BLaER1 treated with 17β-estradiol and CSF1 and Interleukin-3, amounts not matched to agents 10 nM and 100 nM (cell line): ENCODE results near the gene COPS8.
A peak's percentile ranks its signal among the peaks of the same experiment; 100 is the strongest.

Experiments used
- H3K27ac ChIP-seq, 11 experiments: shearing (Covaris generic); formaldehyde crosslinking; 2 replicates each; pipeline ENCODE4 v1.8.1; 2022
- H3K27me3 ChIP-seq, 11 experiments: shearing (Covaris generic); formaldehyde crosslinking; 2 replicates each; pipeline ENCODE4 v1.8.1; 2022
- H3K36me3 ChIP-seq, 11 experiments: shearing (Covaris generic); formaldehyde crosslinking; 2 replicates each; pipeline ENCODE4 v1.8.1; 2022
- H3K4me1 ChIP-seq, 10 experiments: shearing (Covaris generic); formaldehyde crosslinking; 2 replicates each; pipeline ENCODE4 v1.8.1; 2022
- H3K4me2 ChIP-seq, 11 experiments: shearing (Covaris generic); formaldehyde crosslinking; 2 replicates each; pipeline ENCODE4 v1.8.1; 2022
- H3K4me3 ChIP-seq, 10 experiments: shearing (Covaris generic); formaldehyde crosslinking; 2 replicates each; pipeline ENCODE4 v1.8.1; 2022
- H3K9ac ChIP-seq, 11 experiments: shearing (Covaris generic); formaldehyde crosslinking; 2 replicates each; pipeline ENCODE4 v1.8.1; 2022
- H3K9me3 ChIP-seq, 11 experiments: shearing (Covaris generic); formaldehyde crosslinking; replicated peaks in 1 of 11; 2 replicates each; pipeline ENCODE4 v1.8.1; 2022
- H4K20me1 ChIP-seq, 11 experiments: shearing (Covaris generic); formaldehyde crosslinking; 2 replicates each; pipeline ENCODE4 v1.8.1; 2022
- Cebpa-rat ChIP-seq, 11 experiments: shearing (Covaris generic); IDR thresholded peaks; 2 replicates each; pipeline ENCODE4 v1.8.1; 2022

Gene COPS8

GRCh38 chr2:237131749-237132533 lies 46.3 kb downstream of the COPS8 start:
- H3K36me3 ChIP-seq = no peaks in the 10 kb centered on the region
- H3K4me3 ChIP-seq = no peak overlapping the region
- H4K20me1 ChIP-seq = no peaks in the 10 kb centered on the region; a peak in 1 of 22 replicates
- H3K9ac ChIP-seq = no peak overlapping the region
- peaks cover 0 to 13% (median 6%) of the 10 kb centered on the region in 11 experiments; a peak in 7 of 22 replicates for H3K9me3 ChIP-seq
- no peak for TF ChIP-seq Cebpa-rat (IDR thresholded peaks at IDR 0.05)
- H3K27me3 ChIP-seq = no peaks in the 10 kb centered on the region
- peaks cover 0 to 20% (median 10%) of the 10 kb centered on the region in 10 experiments; a peak in 14 of 20 replicates for H3K4me1 ChIP-seq
- H3K4me2 ChIP-seq = no peak overlapping the region
- no peak overlapping the region for H3K27ac ChIP-seq

GRCh38 chr2:237132799-237133198 lies 47.1 kb downstream of the COPS8 start:
- H3K27me3 ChIP-seq = no peaks in the 10 kb centered on the region
- no peak for TF ChIP-seq Cebpa-rat (IDR thresholded peaks at IDR 0.05)
- H3K4me2 ChIP-seq = no peak overlapping the region

GRCh38 chr2:237134321-237135230 lies 48.9 kb downstream of the COPS8 start:
- Histone ChIP-seq H3K4me2 (no peak overlapping the region), H3K9ac (no peak overlapping the region), H4K20me1 (no peaks in the 10 kb centered on the region), H3K4me1 (no peaks in the 10 kb centered on the region), H3K27ac (no peak overlapping the region), H3K9me3 (peaks cover 0 to 13% (median 6%) of the 10 kb centered on the region in 11 experiments; a peak in 7 of 22 replicates), H3K4me3 (no peak overlapping the region), H3K36me3 (no peaks in the 10 kb centered on the region), H3K27me3 (no peaks in the 10 kb centered on the region)
- no peak for TF ChIP-seq Cebpa-rat (IDR thresholded peaks at IDR 0.05)

More at GRCh38 chr2:237132799-237133198, 47.1 kb downstream of the COPS8 start:
- no peak overlapping the region for H3K4me3 ChIP-seq
- no peaks in the 10 kb centered on the region; a peak in 1 of 22 replicates for H4K20me1 ChIP-seq
- H3K27ac ChIP-seq = no peak overlapping the region
- peaks cover 0 to 14% (median 9%) of the 10 kb centered on the region in 10 experiments; a peak in 14 of 20 replicates for H3K4me1 ChIP-seq
- H3K36me3 ChIP-seq = no peaks in the 10 kb centered on the region
- peaks cover 0 to 13% (median 6%) of the 10 kb centered on the region in 11 experiments; a peak in 7 of 22 replicates for H3K9me3 ChIP-seq
- H3K9ac ChIP-seq = no peak overlapping the region

- H3K4me3 ChIP-seq = no peak overlapping the region
- no peak overlapping the region for H3K27ac ChIP-seq
- no peaks in the 10 kb centered on the region for H3K27me3 ChIP-seq
- no peak overlapping the region for H3K9ac ChIP-seq
- no peaks in the 10 kb centered on the region for H3K36me3 ChIP-seq
- no peaks in the 10 kb centered on the region for H3K4me1 ChIP-seq
- peaks cover 0 to 13% (median 6%) of the 10 kb centered on the region in 11 experiments; a peak in 7 of 22 replicates for H3K9me3 ChIP-seq
- H4K20me1 ChIP-seq = no peaks in the 10 kb centered on the region
- no peak for TF ChIP-seq Cebpa-rat (IDR thresholded peaks at IDR 0.05)
- no peak overlapping the region for H3K4me2 ChIP-seq
These were observed 51.1 kb downstream of the COPS8 start for GRCh38 chr2:237136824-237137223.

- no peaks in the 10 kb centered on the region for H4K20me1 ChIP-seq
- H3K36me3 ChIP-seq = no peaks in the 10 kb centered on the region
- no peak overlapping the region for H3K4me2 ChIP-seq
- H3K4me1 ChIP-seq = no peaks in the 10 kb centered on the region
- H3K9ac ChIP-seq = no peak overlapping the region
- peaks cover 0 to 10% (median 4%) of the 10 kb centered on the region in 11 experiments; a peak in 7 of 22 replicates for H3K9me3 ChIP-seq
- H3K27me3 ChIP-seq = no peaks in the 10 kb centered on the region
- no peak overlapping the region for H3K4me3 ChIP-seq
- no peak for TF ChIP-seq Cebpa-rat (IDR thresholded peaks at IDR 0.05)
- H3K27ac ChIP-seq = no peak overlapping the region
These were observed 52.1 kb downstream of the COPS8 start for GRCh38 chr2:237137626-237138323.

- no peak overlapping the region for H3K9ac ChIP-seq
- H3K4me2 ChIP-seq = no peak overlapping the region
- no peaks in the 10 kb centered on the region for H4K20me1 ChIP-seq
- H3K36me3 ChIP-seq = no peaks in the 10 kb centered on the region
- no peaks in the 10 kb centered on the region for H3K9me3 ChIP-seq
- no peaks in the 10 kb centered on the region for H3K4me1 ChIP-seq
- no peak overlapping the region for H3K4me3 ChIP-seq
- no peak overlapping the region for H3K27ac ChIP-seq
- TF ChIP-seq Cebpa-rat (IDR thresholded peaks at IDR 0.05) = no peak
- no peaks in the 10 kb centered on the region for H3K27me3 ChIP-seq
These were observed 53.5 kb downstream of the COPS8 start for GRCh38 chr2:237139123-237139675.

- Histone ChIP-seq H3K4me3 (no peak overlapping the region), H3K9ac (no peak overlapping the region), H3K27me3 (no peaks in the 10 kb centered on the region), H4K20me1 (no peaks in the 10 kb centered on the region), H3K9me3 (peaks cover under 1 to 7% (median 3%) of the 10 kb centered on the region in 11 experiments; a peak in 19 of 22 replicates), H3K4me1 (no peaks in the 10 kb centered on the region), H3K27ac (no peak overlapping the region), H3K4me2 (peak overlapping the region in 1 of 11 experiments; percentile 5; a peak in 2 of 22 replicates), H3K36me3 (0 out of 22 replicates have a peak, but pooled peaks cover 0 to 3% (median 0%) of the 10 kb centered on the region in 11 experiments)
- no peak for TF ChIP-seq Cebpa-rat (IDR thresholded peaks at IDR 0.05)
These were observed 55.1 kb downstream of the COPS8 start for GRCh38 chr2:237140689-237141285.

GRCh38 chr2:237141571-237142051 lies 55.9 kb downstream of the COPS8 start:
- H3K4me1 ChIP-seq = no peaks in the 10 kb centered on the region
- H3K36me3 ChIP-seq = peaks cover 0 to 10% (median 0%) of the 10 kb centered on the region in 11 experiments; a peak in 1 of 22 replicates
- H3K9me3 ChIP-seq = peaks cover 8 to 15% (median 11%) of the 10 kb centered on the region in 11 experiments
- no peak overlapping the region for H3K4me3 ChIP-seq
- H3K27me3 ChIP-seq = no peaks in the 10 kb centered on the region
- H3K27ac ChIP-seq = no peak overlapping the region
- 0 out of 22 replicates have a peak overlapping the region, but pooled peaks of 1 of the 11 experiments have one; percentile 5 for H3K4me2 ChIP-seq
- H3K9ac ChIP-seq = no peak overlapping the region
- no peaks in the 10 kb centered on the region for H4K20me1 ChIP-seq
- TF ChIP-seq Cebpa-rat (IDR thresholded peaks at IDR 0.05) = no peak
